WTC11 (cell line): ENCODE data around the gene MBLAC2.

Source experiments
- GABPB1 ChIP-seq: sonication (generic); formaldehyde crosslinking; IDR thresholded peaks from 2 replicates; pipeline ENCODE4 v1.8.1; 2023; ENCODE audit warnings: mild to moderate bottlenecking, missing genetic modification reagents
- TF ChIP-seq, protein P1 (sequence below): sonication (generic); formaldehyde crosslinking; IDR thresholded peaks from 2 replicates; pipeline ENCODE4 v1.8.1; 2023; ENCODE audit warnings: mild to moderate bottlenecking, missing genetic modification reagents, moderate library complexity

DNA sequence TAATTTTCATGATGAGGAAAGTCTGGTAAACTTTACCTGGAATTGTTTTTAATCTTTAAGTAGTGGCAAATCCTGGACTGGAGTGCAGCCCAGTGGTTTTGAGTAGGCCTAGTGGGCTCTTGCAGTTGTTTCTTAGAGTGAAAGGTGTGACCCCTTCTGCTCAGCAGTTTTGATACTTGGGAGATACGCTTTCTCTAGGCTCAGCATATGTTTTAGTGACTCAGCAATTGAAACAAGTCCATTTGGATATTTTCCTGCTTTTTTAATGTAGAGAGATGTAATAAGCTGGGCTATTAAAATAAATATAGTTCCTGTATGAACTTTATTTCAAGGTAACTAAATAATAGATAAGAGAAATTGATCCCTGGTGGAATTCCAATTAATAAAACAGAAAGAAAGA is 6.1 kb upstream of the MBLAC2 start:
- TF ChIP-seq, protein P1, sequence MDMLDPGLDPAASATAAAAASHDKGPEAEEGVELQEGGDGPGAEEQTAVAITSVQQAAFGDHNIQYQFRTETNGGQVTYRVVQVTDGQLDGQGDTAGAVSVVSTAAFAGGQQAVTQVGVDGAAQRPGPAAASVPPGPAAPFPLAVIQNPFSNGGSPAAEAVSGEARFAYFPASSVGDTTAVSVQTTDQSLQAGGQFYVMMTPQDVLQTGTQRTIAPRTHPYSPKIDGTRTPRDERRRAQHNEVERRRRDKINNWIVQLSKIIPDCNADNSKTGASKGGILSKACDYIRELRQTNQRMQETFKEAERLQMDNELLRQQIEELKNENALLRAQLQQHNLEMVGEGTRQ: no peak
- no peak for TF ChIP-seq GABPB1 (CRISPR knock-in tag)
